T-helper 2 cell treated with Interferon-gamma antibody and Interleukin-4, amounts not matched to agents 5 μg/mL and 100 μg/mL, for 36 hours (primary cell): ENCODE data around the gene CD5L.

Experiments
- DNase-seq: peaks from one replicate; pipeline ENCODE4 v3.0.0; 2021; ENCODE audit warnings: low spot score
- H3K27ac Mint-ChIP-seq: one replicate; pipeline ENCODE4 v1.8.0; 2021; ENCODE audit warnings: mild to moderate bottlenecking, mixed read lengths
- H3K27me3 Mint-ChIP-seq: one replicate; pipeline ENCODE4 v1.8.0; 2021; ENCODE audit warnings: low read depth, mixed read lengths
- H3K36me3 Mint-ChIP-seq: one replicate; pipeline ENCODE4 v1.8.0; 2021; ENCODE audit warnings: low read depth, mixed read lengths
- H3K4me1 Mint-ChIP-seq: one replicate; pipeline ENCODE4 v1.8.0; 2021; ENCODE audit warnings: low read depth, mixed read lengths
- H3K4me3 Mint-ChIP-seq: one replicate; pipeline ENCODE4 v1.8.0; 2022; ENCODE audit warnings: mild to moderate bottlenecking, moderate library complexity, mixed read lengths
- H3K9me3 Mint-ChIP-seq: one replicate; pipeline ENCODE4 v1.8.0; 2021; ENCODE audit warnings: mixed read lengths

Gene CD5L

GRCh38 chr1:157841708-157842107, at the start of gene CD5L:
TSS of gene CD5L (minus strand) at chr1:157841808. CDS start at chr1:157841701, 107 bp downstream.
- Mint-ChIP-seq H3K27me3 (no peaks in the 10 kb centered on the region), H3K27ac (no peak within 1 kb of the TSS), H3K4me3 (no peak within 1 kb of the TSS), H3K4me1 (no peaks in the 10 kb centered on the region), H3K9me3 (no peaks in the 10 kb centered on the region), H3K36me3 (no peaks in the 10 kb centered on the region)
- DNase-seq = no peak

GRCh38 chr1:157882580-157882979, 41.0 kb upstream of the CD5L start:
- Mint-ChIP-seq H3K36me3 (no peaks in the 10 kb centered on the region), H3K4me1 (no peaks in the 10 kb centered on the region), H3K27ac (no peak overlapping the region), H3K27me3 (no peaks in the 10 kb centered on the region), H3K9me3 (no peaks in the 10 kb centered on the region), H3K4me3 (no peak overlapping the region)
- DNase-seq = no peak

- Mint-ChIP-seq H3K27me3 (no peaks in the 10 kb centered on the region), H3K27ac (no peak overlapping the region), H3K4me3 (no peak overlapping the region), H3K4me1 (no peaks in the 10 kb centered on the region), H3K36me3 (no peaks in the 10 kb centered on the region), H3K9me3 (no peaks in the 10 kb centered on the region)
- DNase-seq = no peak
Observed at GRCh38 chr1:157880621-157881020, 39.0 kb upstream of the CD5L start.

- Mint-ChIP-seq H3K27me3 (no peaks in the 10 kb centered on the region), H3K36me3 (no peaks in the 10 kb centered on the region), H3K27ac (no peak overlapping the region), H3K9me3 (no peaks in the 10 kb centered on the region), H3K4me1 (no peaks in the 10 kb centered on the region), H3K4me3 (no peak overlapping the region)
- no peak for DNase-seq
Observed at GRCh38 chr1:157878059-157878458, 36.5 kb upstream of the CD5L start.

GRCh38 chr1:157870490-157870889, 28.9 kb upstream of the CD5L start:
- H3K9me3 Mint-ChIP-seq = no peaks in the 10 kb centered on the region
- no peak for DNase-seq
- no peaks in the 10 kb centered on the region for H3K4me1 Mint-ChIP-seq
- H3K4me3 Mint-ChIP-seq = no peak overlapping the region
- no peaks in the 10 kb centered on the region for H3K27me3 Mint-ChIP-seq
- no peak overlapping the region for H3K27ac Mint-ChIP-seq
- no peaks in the 10 kb centered on the region for H3K36me3 Mint-ChIP-seq

GRCh38 chr1:157868654-157869053, 27.0 kb upstream of the CD5L start:
- DNase-seq = no peak
- no peaks in the 10 kb centered on the region for H3K9me3 Mint-ChIP-seq
- no peak overlapping the region for H3K27ac Mint-ChIP-seq
- no peaks in the 10 kb centered on the region for H3K4me1 Mint-ChIP-seq
- H3K27me3 Mint-ChIP-seq = no peaks in the 10 kb centered on the region
- no peak overlapping the region for H3K4me3 Mint-ChIP-seq
- H3K36me3 Mint-ChIP-seq = no peaks in the 10 kb centered on the region

- Mint-ChIP-seq H3K4me3 (no peak overlapping the region), H3K36me3 (no peaks in the 10 kb centered on the region), H3K4me1 (no peaks in the 10 kb centered on the region), H3K9me3 (no peaks in the 10 kb centered on the region), H3K27ac (no peak overlapping the region), H3K27me3 (no peaks in the 10 kb centered on the region)
- DNase-seq = no peak
Observed at GRCh38 chr1:157862114-157863070, 20.8 kb upstream of the CD5L start.

- H3K27me3 Mint-ChIP-seq = no peaks in the 10 kb centered on the region
- H3K4me3 Mint-ChIP-seq = no peak overlapping the region
- H3K27ac Mint-ChIP-seq = no peak overlapping the region
- no peaks in the 10 kb centered on the region for H3K4me1 Mint-ChIP-seq
- no peaks in the 10 kb centered on the region for H3K36me3 Mint-ChIP-seq
- no peaks in the 10 kb centered on the region for H3K9me3 Mint-ChIP-seq
- DNase-seq = no peak
Observed at GRCh38 chr1:157856538-157856937, 14.9 kb upstream of the CD5L start.

GRCh38 chr1:157852476-157852875, 10.9 kb upstream of the CD5L start:
- Mint-ChIP-seq H3K27me3 (no peaks in the 10 kb centered on the region), H3K27ac (no peak overlapping the region), H3K9me3 (no peaks in the 10 kb centered on the region), H3K4me1 (no peaks in the 10 kb centered on the region), H3K4me3 (no peak overlapping the region), H3K36me3 (no peaks in the 10 kb centered on the region)
- DNase-seq = no peak

GRCh38 chr1:157849229-157849875, 7.7 kb upstream of the CD5L start:
- DNase-seq = no peak
- H3K4me1 Mint-ChIP-seq = no peaks in the 10 kb centered on the region
- H3K36me3 Mint-ChIP-seq = no peaks in the 10 kb centered on the region
- H3K9me3 Mint-ChIP-seq = no peaks in the 10 kb centered on the region
- H3K4me3 Mint-ChIP-seq = no peak overlapping the region
- H3K27me3 Mint-ChIP-seq = no peaks in the 10 kb centered on the region
- H3K27ac Mint-ChIP-seq = no peak overlapping the region

- Mint-ChIP-seq H3K4me3 (no peak overlapping the region), H3K27me3 (no peaks in the 10 kb centered on the region), H3K4me1 (no peaks in the 10 kb centered on the region), H3K9me3 (no peaks in the 10 kb centered on the region), H3K36me3 (no peaks in the 10 kb centered on the region), H3K27ac (no peak overlapping the region)
- no peak for DNase-seq
Observed at GRCh38 chr1:157844089-157844830, 2.7 kb upstream of the CD5L start.

- no peak overlapping the region for H3K27ac Mint-ChIP-seq
- no peaks in the 10 kb centered on the region for H3K4me1 Mint-ChIP-seq
- DNase-seq = no peak
- no peaks in the 10 kb centered on the region for H3K27me3 Mint-ChIP-seq
- H3K4me3 Mint-ChIP-seq = no peak overlapping the region
- no peaks in the 10 kb centered on the region for H3K9me3 Mint-ChIP-seq
- no peaks in the 10 kb centered on the region for H3K36me3 Mint-ChIP-seq
Observed at GRCh38 chr1:157842939-157843338, 1.3 kb upstream of the CD5L start.

- Mint-ChIP-seq H3K27me3 (peaks cover 2% of the 10 kb centered on the region), H3K27ac (no peak overlapping the region), H3K4me1 (no peaks in the 10 kb centered on the region), H3K36me3 (no peaks in the 10 kb centered on the region), H3K4me3 (no peak overlapping the region), H3K9me3 (no peaks in the 10 kb centered on the region)
- DNase-seq = no peak
Observed at GRCh38 chr1:157838966-157839365, 2.6 kb downstream of the CD5L start.

GRCh38 chr1:157834430-157834829, 7.2 kb downstream of the CD5L start:
- no peaks in the 10 kb centered on the region for H3K4me1 Mint-ChIP-seq
- no peaks in the 10 kb centered on the region for H3K9me3 Mint-ChIP-seq
- no peak overlapping the region for H3K27ac Mint-ChIP-seq
- peaks cover 2% of the 10 kb centered on the region for H3K27me3 Mint-ChIP-seq
- H3K36me3 Mint-ChIP-seq = no peaks in the 10 kb centered on the region
- no peak overlapping the region for H3K4me3 Mint-ChIP-seq
- no peak for DNase-seq
